ENCODE data around the gene RBM39.

The RBM39 gene

GRCh38 chr20:35698298-35699126 is 43.5 kb downstream of the RBM39 start:
- Histone ChIP-seq H3K4me2 (ENCODE audit: low read depth, low read length, poor library complexity, severe bottlenecking) (peak overlapping the region; percentile 67), H3K9ac (ENCODE audit: low read length) (peak overlapping the region; percentile 93), H2AFZ (ENCODE audit: low read depth, low read length, severe bottlenecking) (peak overlapping the region; percentile 93), H3F3A (ENCODE audit: insufficient read depth) (peaks cover 52% of the 10 kb centered on the region), H3K4me3 (ENCODE audit: insufficient read depth, low read length, poor library complexity, severe bottlenecking) (peak overlapping the region; percentile 92), H4K20me1 (ENCODE audit: low read depth, low read length) (no peaks in the 10 kb centered on the region; the same call in 1 of the 2 replicates), H3K9me3 (ENCODE audit: insufficient read depth, low read length) (no peaks in the 10 kb centered on the region), H3K9me2 (replicated peaks; ENCODE audit: insufficient read depth, low read length) (no peaks in the 10 kb centered on the region), H3K79me2 (ENCODE audit: insufficient read depth, low read length) (peaks cover 26% of the 10 kb centered on the region; the same call in 1 of the 2 replicates), H3K27me3 (ENCODE audit: low read length) (no peaks in the 10 kb centered on the region), H3K27ac (ENCODE audit: low read depth, low read length) (peak overlapping the region; percentile 70), H3K36me3 (ENCODE audit: low read length) (peaks cover 8% of the 10 kb centered on the region; the same call in 1 of the 2 replicates)
- TF ChIP-seq, protein P1, sequence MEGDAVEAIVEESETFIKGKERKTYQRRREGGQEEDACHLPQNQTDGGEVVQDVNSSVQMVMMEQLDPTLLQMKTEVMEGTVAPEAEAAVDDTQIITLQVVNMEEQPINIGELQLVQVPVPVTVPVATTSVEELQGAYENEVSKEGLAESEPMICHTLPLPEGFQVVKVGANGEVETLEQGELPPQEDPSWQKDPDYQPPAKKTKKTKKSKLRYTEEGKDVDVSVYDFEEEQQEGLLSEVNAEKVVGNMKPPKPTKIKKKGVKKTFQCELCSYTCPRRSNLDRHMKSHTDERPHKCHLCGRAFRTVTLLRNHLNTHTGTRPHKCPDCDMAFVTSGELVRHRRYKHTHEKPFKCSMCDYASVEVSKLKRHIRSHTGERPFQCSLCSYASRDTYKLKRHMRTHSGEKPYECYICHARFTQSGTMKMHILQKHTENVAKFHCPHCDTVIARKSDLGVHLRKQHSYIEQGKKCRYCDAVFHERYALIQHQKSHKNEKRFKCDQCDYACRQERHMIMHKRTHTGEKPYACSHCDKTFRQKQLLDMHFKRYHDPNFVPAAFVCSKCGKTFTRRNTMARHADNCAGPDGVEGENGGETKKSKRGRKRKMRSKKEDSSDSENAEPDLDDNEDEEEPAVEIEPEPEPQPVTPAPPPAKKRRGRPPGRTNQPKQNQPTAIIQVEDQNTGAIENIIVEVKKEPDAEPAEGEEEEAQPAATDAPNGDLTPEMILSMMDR (IDR thresholded peaks at IDR 0.05; ENCODE audit: insufficient read depth, low read length, poor library complexity, severe bottlenecking) = no peak
- TF ChIP-seq EZH2phosphoT487 (conservative IDR thresholded peaks at IDR 0.05; ENCODE audit: low read length) = no peak

DNA sequence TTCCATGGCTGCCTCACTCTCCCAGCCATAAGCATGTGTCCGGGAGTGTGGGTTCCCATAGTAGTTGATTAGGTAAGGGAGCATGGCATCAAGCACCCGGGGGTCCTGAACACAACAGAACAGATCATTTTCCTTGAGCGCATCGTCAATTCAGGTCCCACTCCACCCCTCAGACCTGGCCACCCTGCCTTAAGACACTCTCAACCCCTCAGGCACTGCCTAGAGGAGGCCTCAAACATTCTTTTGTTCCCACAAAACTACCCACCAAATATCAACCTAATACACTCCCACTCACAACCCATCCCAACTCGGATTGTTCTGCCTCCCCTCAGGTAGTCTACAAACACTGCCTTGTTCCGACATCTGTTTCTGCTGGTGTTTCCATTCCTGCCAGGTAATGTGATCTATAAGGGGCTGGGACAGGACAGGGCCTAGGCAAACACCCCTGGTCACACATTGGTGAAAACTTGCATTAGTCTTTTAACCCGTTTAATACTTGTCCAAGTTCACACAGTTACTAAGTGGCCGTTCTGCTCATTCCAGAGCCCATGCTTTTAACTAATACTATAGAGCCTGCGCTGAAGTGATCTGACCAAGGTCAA is 44.3 kb downstream of the RBM39 start:
- Histone ChIP-seq H2AFZ (ENCODE audit: low read depth, low read length, severe bottlenecking) (peak overlapping the region; percentile 93), H3K36me3 (ENCODE audit: low read length) (0 out of 2 replicates have a peak, but pooled peaks cover 2% of the 10 kb centered on the region), H3K4me3 (ENCODE audit: insufficient read depth, low read length, poor library complexity, severe bottlenecking) (peak overlapping the region; percentile 92), H3K27ac (ENCODE audit: low read depth, low read length) (no peak overlapping the region), H3K9me3 (ENCODE audit: insufficient read depth, low read length) (no peaks in the 10 kb centered on the region), H3K79me2 (ENCODE audit: insufficient read depth, low read length) (peaks cover 26% of the 10 kb centered on the region; the same call in 1 of the 2 replicates), H3K9me2 (replicated peaks; ENCODE audit: insufficient read depth, low read length) (no peaks in the 10 kb centered on the region), H3K9ac (ENCODE audit: low read length) (peak overlapping the region; percentile 93), H3K27me3 (ENCODE audit: low read length) (no peaks in the 10 kb centered on the region), H4K20me1 (ENCODE audit: low read depth, low read length) (no peaks in the 10 kb centered on the region), H3K4me2 (ENCODE audit: low read depth, low read length, poor library complexity, severe bottlenecking) (peak overlapping the region; percentile 67), H3F3A (ENCODE audit: insufficient read depth) (peaks cover 45% of the 10 kb centered on the region)
- TF ChIP-seq EZH2phosphoT487 (conservative IDR thresholded peaks at IDR 0.05; ENCODE audit: low read length) = no peak
- TF ChIP-seq, protein P1 (IDR thresholded peaks at IDR 0.05; ENCODE audit: insufficient read depth, low read length, poor library complexity, severe bottlenecking) = no peak

- Histone ChIP-seq H3K36me3 (ENCODE audit: low read length) (no peaks in the 10 kb centered on the region), H3K9me3 (ENCODE audit: insufficient read depth, low read length) (no peaks in the 10 kb centered on the region)
Observed at GRCh38 chr20:35695978-35696377, 46.1 kb downstream of the RBM39 start.

More at GRCh38 chr20:35695978-35696377, 46.1 kb downstream of the RBM39 start:
- H3K9me2 ChIP-seq (replicated peaks; ENCODE audit: insufficient read depth, low read length) = no peaks in the 10 kb centered on the region
- H3K79me2 ChIP-seq (ENCODE audit: insufficient read depth, low read length) = peaks cover 26% of the 10 kb centered on the region; the same call in 1 of the 2 replicates
- H3K9ac ChIP-seq (ENCODE audit: low read length) = no peak overlapping the region
- no peak overlapping the region for H3K4me3 ChIP-seq (ENCODE audit: insufficient read depth, low read length, poor library complexity, severe bottlenecking)
- H3K27me3 ChIP-seq (ENCODE audit: low read length) = no peaks in the 10 kb centered on the region
- no peak overlapping the region for H2AFZ ChIP-seq (ENCODE audit: low read depth, low read length, severe bottlenecking)
- H3K4me2 ChIP-seq (ENCODE audit: low read depth, low read length, poor library complexity, severe bottlenecking) = no peak overlapping the region
- H4K20me1 ChIP-seq (ENCODE audit: low read depth, low read length) = no peaks in the 10 kb centered on the region
- TF ChIP-seq, protein P1 (IDR thresholded peaks at IDR 0.05; ENCODE audit: insufficient read depth, low read length, poor library complexity, severe bottlenecking) = no peak
- no peak for TF ChIP-seq EZH2phosphoT487 (conservative IDR thresholded peaks at IDR 0.05; ENCODE audit: low read length)
- no peak overlapping the region for H3K27ac ChIP-seq (ENCODE audit: low read depth, low read length)
- peaks cover 26% of the 10 kb centered on the region for H3F3A ChIP-seq (ENCODE audit: insufficient read depth)

All from SU-DHL-6 (cell line).